Mononuclear cell (primary cell): ENCODE data around the gene SCN5A. TPM values are rescaled to one million over a fixed set of nuclear protein-coding genes. Genes with fewer than 3 reads are reported as not detected.

Experiments
- H3K27me3 ChIP-seq: 2 replicates; pipeline ENCODE4 v1.6.0; 2011; ENCODE audit warnings: low read length, control low read depth; ENCODE audit not compliant: insufficient read depth
- H3K4me1 ChIP-seq: 2 replicates; pipeline ENCODE4 v1.5.1; 2011; ENCODE audit warnings: mild to moderate bottlenecking, low read length, control low read depth; ENCODE audit not compliant: insufficient read depth
- H3K4me3 ChIP-seq: 2 replicates; pipeline ENCODE4 v1.5.1; 2011; ENCODE audit warnings: mild to moderate bottlenecking, low read length, moderate library complexity
- H3K9me3 ChIP-seq: 2 replicates; pipeline ENCODE4 v1.5.1; 2011; ENCODE audit warnings: low read depth, mild to moderate bottlenecking, control low read depth, low read length
- total RNA-seq: library from RNA; depleted of rRNA; stranded (reverse); fragments of >200 nt; gene quantifications from one replicate; pipeline ENCODE4 v1.2.3, GENCODE V29; 2012

The SCN5A gene
- total RNA-seq, 1 donor: not detected

DNA sequence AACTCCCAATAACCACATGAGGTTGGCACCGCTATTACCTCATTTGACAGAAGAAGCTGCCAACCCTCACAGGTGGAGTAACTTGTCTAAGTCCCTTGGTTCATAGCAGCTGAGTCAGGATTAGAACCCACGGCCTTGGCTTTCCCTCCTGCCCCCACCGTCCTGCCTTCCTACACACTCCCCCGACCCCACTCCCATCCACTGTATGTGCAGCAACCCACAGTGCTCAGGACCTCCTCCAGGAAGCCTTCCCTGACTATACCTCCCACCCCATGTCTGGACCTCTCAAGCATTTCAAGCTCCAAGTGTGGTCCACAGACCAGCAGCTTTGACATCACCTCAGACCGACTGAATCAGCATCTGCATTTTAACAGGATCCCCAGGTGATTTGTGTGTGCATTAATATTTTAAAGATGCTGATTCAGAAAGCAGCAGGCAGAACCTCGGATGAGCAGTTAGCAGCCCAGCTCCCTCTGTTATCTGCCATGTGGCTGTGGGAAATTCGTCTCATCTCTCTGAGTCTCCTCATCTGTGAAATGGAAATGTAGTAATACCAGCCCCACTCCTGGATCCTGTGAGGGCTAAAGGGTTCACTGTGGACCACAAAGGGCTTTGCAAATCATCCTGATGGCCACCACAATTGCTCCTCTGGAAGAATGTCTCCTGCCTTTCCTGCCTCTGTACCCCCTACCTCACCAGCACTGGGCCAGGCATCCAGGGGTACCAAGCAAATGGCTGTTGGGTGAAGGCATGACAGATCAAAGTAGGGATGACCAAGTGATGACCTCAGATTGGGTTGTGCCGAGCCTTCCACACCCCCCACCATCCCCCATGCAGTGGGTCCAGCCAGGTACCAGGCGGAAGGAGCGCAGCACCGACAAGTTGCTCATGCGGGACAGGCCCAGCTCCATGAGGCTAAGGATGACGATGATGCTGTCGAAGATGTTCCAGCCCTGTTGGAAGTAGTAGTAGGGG lies 62.7 kb downstream of the SCN5A start:
- no peaks in the 10 kb centered on the region for H3K4me1 ChIP-seq
- H3K9me3 ChIP-seq: no peaks in the 10 kb centered on the region
- H3K4me3 ChIP-seq: no peak overlapping the region
- H3K27me3 ChIP-seq: no peaks in the 10 kb centered on the region

- H3K4me3 ChIP-seq: no peak overlapping the region
- no peaks in the 10 kb centered on the region for H3K27me3 ChIP-seq
- no peaks in the 10 kb centered on the region for H3K9me3 ChIP-seq
- no peaks in the 10 kb centered on the region for H3K4me1 ChIP-seq
Measured at GRCh38 chr3:38585791-38586420, 63.6 kb downstream of the SCN5A start.

- Histone ChIP-seq H3K4me3 (no peak overlapping the region), H3K4me1 (no peaks in the 10 kb centered on the region), H3K27me3 (no peaks in the 10 kb centered on the region), H3K9me3 (no peaks in the 10 kb centered on the region)
Measured at GRCh38 chr3:38583688-38584087, 65.8 kb downstream of the SCN5A start.

DNA sequence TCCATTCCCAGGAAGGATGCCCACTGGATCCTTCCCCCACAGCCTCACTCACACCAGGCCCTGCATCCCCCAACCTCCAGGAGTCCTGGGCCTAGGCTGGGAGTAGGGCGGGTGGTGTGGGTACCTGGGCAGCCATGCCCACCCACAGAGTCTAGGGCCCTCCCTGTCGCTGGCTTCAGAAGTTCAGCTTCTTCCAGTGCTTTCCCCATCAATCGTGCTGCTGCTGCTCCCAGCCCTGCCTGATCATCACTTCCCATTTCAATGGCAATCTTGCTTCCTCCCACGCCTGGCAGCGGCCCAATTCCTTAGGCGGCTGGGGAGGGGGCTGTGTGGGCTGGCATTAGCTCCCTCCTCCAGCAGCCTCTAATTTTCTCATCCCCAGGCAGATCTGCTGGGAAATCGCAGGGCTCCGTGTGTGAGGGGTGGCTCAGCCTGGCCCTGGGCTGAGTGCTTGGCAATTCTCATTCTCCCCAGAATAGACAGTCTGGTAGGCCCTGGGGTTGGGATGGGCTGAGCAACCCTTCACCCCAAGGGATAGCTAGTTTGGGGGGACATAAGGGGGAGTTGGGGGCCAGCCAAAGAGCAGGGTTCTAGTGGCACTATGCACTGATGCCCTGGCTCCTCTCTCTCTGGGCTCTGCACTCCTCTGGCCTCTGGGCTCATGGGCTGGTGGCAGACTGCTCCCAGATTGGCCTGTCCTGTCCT lies 66.4 kb downstream of the SCN5A start:
- Histone ChIP-seq H3K27me3 (no peaks in the 10 kb centered on the region), H3K9me3 (no peaks in the 10 kb centered on the region), H3K4me1 (no peaks in the 10 kb centered on the region), H3K4me3 (no peak overlapping the region)

DNA sequence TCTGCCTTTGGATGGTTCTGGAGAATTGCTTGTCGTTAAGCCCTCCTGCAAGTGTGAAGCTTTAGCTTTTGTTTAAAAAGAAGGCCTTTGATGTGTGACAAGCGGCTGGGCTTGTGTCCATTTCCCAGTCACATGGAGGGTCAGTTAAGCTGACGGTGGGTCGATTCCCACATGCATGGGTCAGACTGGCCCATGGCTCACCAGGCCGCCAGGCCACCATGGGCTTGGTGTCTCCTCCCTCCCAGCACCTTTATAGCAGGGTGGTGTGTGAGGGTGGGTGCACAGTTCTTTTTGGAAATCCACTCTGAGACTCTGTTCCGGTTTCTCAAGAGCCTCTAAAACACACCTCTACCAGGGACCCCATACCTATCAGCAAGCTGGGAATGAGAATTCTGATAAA lies 67.2 kb downstream of the SCN5A start:
- Histone ChIP-seq H3K9me3 (no peaks in the 10 kb centered on the region), H3K4me1 (no peaks in the 10 kb centered on the region), H3K4me3 (no peak overlapping the region), H3K27me3 (no peaks in the 10 kb centered on the region)

DNA sequence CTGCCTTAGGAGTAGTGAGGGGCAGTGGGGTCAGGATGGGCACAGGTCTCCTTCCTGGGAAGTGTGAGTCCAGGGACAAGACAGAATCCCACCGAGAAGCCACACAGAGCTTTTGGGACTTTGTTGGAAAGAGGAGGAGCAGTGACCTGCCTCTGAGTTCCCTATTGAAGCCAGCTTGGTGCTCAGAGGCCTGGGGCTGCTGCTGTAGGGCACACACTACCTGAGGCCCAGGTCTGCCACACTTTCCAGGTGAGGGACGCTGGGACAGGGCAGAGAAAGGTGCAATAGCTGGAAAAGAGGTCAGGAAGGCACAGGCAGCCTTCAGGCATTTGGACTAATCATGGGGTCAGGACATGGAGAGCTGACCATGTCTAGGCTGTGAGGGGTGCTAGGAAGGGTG lies 67.7 kb downstream of the SCN5A start:
- H3K4me1 ChIP-seq: no peaks in the 10 kb centered on the region
- H3K27me3 ChIP-seq: no peaks in the 10 kb centered on the region
- H3K9me3 ChIP-seq: no peaks in the 10 kb centered on the region
- H3K4me3 ChIP-seq: no peak overlapping the region

- no peaks in the 10 kb centered on the region for H3K27me3 ChIP-seq
- H3K4me1 ChIP-seq: no peaks in the 10 kb centered on the region
- no peaks in the 10 kb centered on the region for H3K9me3 ChIP-seq
- H3K4me3 ChIP-seq: no peak overlapping the region
Measured at GRCh38 chr3:38580450-38581382, 68.8 kb downstream of the SCN5A start.

- Histone ChIP-seq H3K27me3 (no peaks in the 10 kb centered on the region), H3K4me1 (no peaks in the 10 kb centered on the region), H3K9me3 (no peaks in the 10 kb centered on the region), H3K4me3 (no peak overlapping the region)
Measured at GRCh38 chr3:38579551-38580449, 69.7 kb downstream of the SCN5A start.

DNA sequence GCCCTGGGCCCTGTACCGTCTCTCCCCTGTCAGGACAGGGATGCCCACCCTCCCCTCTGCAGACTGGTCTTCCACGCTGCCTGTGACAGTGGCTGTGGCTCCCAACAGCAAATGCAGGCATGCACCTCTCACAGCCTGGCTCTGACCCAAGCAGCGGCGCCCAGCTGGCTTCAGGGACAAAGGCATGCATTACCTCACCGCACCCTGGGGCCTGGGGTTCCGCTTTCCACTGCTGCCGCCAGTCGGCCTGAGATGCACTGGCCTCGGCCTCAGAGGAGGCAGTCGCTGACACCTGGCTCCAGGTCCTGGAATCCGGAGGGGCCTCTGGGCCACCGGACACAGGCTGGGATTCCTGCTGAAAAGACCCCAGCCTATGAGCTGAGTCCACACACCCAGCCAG lies 70.3 kb downstream of the SCN5A start:
- no peaks in the 10 kb centered on the region for H3K27me3 ChIP-seq
- no peaks in the 10 kb centered on the region for H3K9me3 ChIP-seq
- H3K4me1 ChIP-seq: no peaks in the 10 kb centered on the region
- H3K4me3 ChIP-seq: no peak overlapping the region

GRCh38 chr3:38578551-38578950 lies 70.9 kb downstream of the SCN5A start:
- H3K9me3 ChIP-seq: no peaks in the 10 kb centered on the region
- no peaks in the 10 kb centered on the region for H3K4me1 ChIP-seq
- H3K4me3 ChIP-seq: no peak overlapping the region
- no peaks in the 10 kb centered on the region for H3K27me3 ChIP-seq

GRCh38 chr3:38578081-38578475 lies 71.4 kb downstream of the SCN5A start:
- Histone ChIP-seq H3K27me3 (no peaks in the 10 kb centered on the region), H3K9me3 (no peaks in the 10 kb centered on the region), H3K4me3 (no peak overlapping the region), H3K4me1 (no peaks in the 10 kb centered on the region)

GRCh38 chr3:38577371-38578080 lies 72.0 kb downstream of the SCN5A start:
- Histone ChIP-seq H3K4me1 (no peaks in the 10 kb centered on the region), H3K9me3 (no peaks in the 10 kb centered on the region), H3K4me3 (no peak overlapping the region), H3K27me3 (no peaks in the 10 kb centered on the region)
